ENCODE measurements around the gene RSRC2.

DNA sequence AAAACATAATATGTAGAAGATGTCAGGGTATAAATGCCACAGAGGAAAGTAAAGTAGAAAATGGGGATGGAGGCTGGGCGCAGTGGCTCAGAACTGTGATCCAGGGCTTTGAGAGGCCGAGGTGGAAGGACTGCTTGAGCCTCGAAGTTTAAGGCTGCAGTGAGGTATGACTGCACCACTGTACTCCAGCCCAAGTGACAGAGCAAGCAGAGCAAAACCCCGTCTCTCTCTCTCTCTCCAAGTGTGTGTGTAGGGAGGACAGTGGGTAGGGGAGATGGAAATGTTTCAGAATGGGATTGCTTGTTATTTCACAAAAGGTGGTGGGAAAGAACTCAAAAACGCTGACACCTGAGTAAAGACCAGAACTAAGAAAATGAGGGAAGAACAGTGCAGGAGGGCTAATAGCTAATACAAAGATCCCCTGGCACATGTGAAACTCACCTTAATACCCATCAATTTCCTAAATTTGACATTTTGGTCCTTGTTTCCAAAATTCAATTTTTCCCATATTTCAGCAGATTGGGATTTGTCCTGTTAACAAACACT is 20.3 kb downstream of the RSRC2 start:
- TF ChIP-seq SMC3 (conservative IDR thresholded peaks at IDR 0.05; ENCODE audit: insufficient read depth, low read depth, low read length) (no peak), RBFOX2 (IDR thresholded peaks at IDR 0.05; ENCODE audit: low read depth, low read length) (no peak), TBP (optimal IDR thresholded peaks at IDR 0.05; ENCODE audit: low read depth, low read length) (no peak), NFYB (IDR thresholded peaks at IDR 0.05; ENCODE audit: extremely low read depth, insufficient read length) (no peak), POLR2A (conservative IDR thresholded peaks at IDR 0.05) (no peak; the same call in 1 of the 2 replicates), ELF4 (CRISPR knock-in tag; IDR thresholded peaks at IDR 0.05) (no peak), POLR2AphosphoS5 (IDR thresholded peaks at IDR 0.05; ENCODE audit: control insufficient read depth, insufficient read depth, low read depth, low read length) (no peak), EZH2 (IDR thresholded peaks at IDR 0.05; ENCODE audit: borderline replicate concordance, low read depth, low read length) (no peak), IRF2 (CRISPR knock-in tag; IDR thresholded peaks at IDR 0.05) (no peak), ZNF263 (CRISPR knock-in tag; IDR thresholded peaks at IDR 0.05; ENCODE audit: borderline replicate concordance) (no peak)
- TF ChIP-seq, protein P1, sequence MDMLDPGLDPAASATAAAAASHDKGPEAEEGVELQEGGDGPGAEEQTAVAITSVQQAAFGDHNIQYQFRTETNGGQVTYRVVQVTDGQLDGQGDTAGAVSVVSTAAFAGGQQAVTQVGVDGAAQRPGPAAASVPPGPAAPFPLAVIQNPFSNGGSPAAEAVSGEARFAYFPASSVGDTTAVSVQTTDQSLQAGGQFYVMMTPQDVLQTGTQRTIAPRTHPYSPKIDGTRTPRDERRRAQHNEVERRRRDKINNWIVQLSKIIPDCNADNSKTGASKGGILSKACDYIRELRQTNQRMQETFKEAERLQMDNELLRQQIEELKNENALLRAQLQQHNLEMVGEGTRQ (CRISPR knock-in tag; IDR thresholded peaks at IDR 0.05): no peak
- TF ChIP-seq, protein P2, sequence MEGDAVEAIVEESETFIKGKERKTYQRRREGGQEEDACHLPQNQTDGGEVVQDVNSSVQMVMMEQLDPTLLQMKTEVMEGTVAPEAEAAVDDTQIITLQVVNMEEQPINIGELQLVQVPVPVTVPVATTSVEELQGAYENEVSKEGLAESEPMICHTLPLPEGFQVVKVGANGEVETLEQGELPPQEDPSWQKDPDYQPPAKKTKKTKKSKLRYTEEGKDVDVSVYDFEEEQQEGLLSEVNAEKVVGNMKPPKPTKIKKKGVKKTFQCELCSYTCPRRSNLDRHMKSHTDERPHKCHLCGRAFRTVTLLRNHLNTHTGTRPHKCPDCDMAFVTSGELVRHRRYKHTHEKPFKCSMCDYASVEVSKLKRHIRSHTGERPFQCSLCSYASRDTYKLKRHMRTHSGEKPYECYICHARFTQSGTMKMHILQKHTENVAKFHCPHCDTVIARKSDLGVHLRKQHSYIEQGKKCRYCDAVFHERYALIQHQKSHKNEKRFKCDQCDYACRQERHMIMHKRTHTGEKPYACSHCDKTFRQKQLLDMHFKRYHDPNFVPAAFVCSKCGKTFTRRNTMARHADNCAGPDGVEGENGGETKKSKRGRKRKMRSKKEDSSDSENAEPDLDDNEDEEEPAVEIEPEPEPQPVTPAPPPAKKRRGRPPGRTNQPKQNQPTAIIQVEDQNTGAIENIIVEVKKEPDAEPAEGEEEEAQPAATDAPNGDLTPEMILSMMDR (IDR thresholded peaks at IDR 0.05 in 2 of 3, conservative IDR thresholded peaks at IDR 0.05 in 1 of 3; ENCODE audit: insufficient read depth in 2 of 3, low read depth in 1 of 3, low read length in 3 of 3): no peak

All from K562 (cell line).